ENCODE measurements around the gene ADGRE1.

DNA sequence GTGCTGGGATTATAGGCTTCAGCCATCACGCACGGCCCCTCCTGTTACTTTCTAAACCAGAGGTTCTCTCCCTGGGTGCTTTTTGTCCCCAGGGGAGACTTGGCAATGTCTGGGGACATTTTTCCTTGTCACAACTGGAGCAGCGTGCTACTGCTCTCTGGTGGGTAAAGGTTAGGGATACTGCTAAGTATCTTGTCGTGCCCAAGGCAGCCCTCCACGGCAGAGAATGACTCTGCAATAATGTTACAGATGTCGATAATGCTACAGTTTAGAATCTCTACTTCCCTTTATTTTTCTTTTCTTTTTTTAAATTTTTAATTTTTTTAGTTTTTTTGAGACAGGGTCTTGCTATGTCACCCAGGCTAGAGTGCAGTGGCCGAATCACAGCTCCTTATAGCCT lies 38.0 kb downstream of the ADGRE1 start:
- TF ChIP-seq, protein P1, sequence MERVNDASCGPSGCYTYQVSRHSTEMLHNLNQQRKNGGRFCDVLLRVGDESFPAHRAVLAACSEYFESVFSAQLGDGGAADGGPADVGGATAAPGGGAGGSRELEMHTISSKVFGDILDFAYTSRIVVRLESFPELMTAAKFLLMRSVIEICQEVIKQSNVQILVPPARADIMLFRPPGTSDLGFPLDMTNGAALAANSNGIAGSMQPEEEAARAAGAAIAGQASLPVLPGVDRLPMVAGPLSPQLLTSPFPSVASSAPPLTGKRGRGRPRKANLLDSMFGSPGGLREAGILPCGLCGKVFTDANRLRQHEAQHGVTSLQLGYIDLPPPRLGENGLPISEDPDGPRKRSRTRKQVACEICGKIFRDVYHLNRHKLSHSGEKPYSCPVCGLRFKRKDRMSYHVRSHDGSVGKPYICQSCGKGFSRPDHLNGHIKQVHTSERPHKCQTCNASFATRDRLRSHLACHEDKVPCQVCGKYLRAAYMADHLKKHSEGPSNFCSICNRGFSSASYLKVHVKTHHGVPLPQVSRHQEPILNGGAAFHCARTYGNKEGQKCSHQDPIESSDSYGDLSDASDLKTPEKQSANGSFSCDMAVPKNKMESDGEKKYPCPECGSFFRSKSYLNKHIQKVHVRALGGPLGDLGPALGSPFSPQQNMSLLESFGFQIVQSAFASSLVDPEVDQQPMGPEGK (CRISPR knock-in tag; IDR thresholded peaks at IDR 0.05; ENCODE audit: borderline replicate concordance): no peak
- TF ChIP-seq ZFP30 (CRISPR knock-in tag; IDR thresholded peaks at IDR 0.05): no peak
- no peak for TF ChIP-seq PPARA (CRISPR knock-in tag; IDR thresholded peaks at IDR 0.05; ENCODE audit: borderline replicate concordance)
- TF ChIP-seq BACH2 (CRISPR knock-in tag; IDR thresholded peaks at IDR 0.05; ENCODE audit: borderline replicate concordance): no peak
- TF ChIP-seq, protein P2, sequence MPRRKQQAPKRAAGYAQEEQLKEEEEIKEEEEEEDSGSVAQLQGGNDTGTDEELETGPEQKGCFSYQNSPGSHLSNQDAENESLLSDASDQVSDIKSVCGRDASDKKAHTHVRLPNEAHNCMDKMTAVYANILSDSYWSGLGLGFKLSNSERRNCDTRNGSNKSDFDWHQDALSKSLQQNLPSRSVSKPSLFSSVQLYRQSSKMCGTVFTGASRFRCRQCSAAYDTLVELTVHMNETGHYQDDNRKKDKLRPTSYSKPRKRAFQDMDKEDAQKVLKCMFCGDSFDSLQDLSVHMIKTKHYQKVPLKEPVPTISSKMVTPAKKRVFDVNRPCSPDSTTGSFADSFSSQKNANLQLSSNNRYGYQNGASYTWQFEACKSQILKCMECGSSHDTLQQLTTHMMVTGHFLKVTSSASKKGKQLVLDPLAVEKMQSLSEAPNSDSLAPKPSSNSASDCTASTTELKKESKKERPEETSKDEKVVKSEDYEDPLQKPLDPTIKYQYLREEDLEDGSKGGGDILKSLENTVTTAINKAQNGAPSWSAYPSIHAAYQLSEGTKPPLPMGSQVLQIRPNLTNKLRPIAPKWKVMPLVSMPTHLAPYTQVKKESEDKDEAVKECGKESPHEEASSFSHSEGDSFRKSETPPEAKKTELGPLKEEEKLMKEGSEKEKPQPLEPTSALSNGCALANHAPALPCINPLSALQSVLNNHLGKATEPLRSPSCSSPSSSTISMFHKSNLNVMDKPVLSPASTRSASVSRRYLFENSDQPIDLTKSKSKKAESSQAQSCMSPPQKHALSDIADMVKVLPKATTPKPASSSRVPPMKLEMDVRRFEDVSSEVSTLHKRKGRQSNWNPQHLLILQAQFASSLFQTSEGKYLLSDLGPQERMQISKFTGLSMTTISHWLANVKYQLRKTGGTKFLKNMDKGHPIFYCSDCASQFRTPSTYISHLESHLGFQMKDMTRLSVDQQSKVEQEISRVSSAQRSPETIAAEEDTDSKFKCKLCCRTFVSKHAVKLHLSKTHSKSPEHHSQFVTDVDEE (CRISPR knock-in tag; IDR thresholded peaks at IDR 0.05): no peak
- no peak for TF ChIP-seq ZNF8 (CRISPR knock-in tag; IDR thresholded peaks at IDR 0.05)
- no peak for TF ChIP-seq ARNTL (CRISPR knock-in tag; IDR thresholded peaks at IDR 0.05; ENCODE audit: borderline replicate concordance, low read depth)
- no peak for TF ChIP-seq TOX (CRISPR knock-in tag; IDR thresholded peaks at IDR 0.05; ENCODE audit: borderline replicate concordance)
- no peak for TF ChIP-seq RARB (CRISPR knock-in tag; IDR thresholded peaks at IDR 0.05)
- no peak for TF ChIP-seq TCF4 (CRISPR knock-in tag; IDR thresholded peaks at IDR 0.05; ENCODE audit: borderline replicate concordance)
- no peak for TF ChIP-seq SNAI2 (CRISPR knock-in tag; IDR thresholded peaks at IDR 0.05)
- TF ChIP-seq ZFP3 (CRISPR knock-in tag; IDR thresholded peaks at IDR 0.05): no peak
- no peak for TF ChIP-seq CSDC2 (CRISPR knock-in tag; IDR thresholded peaks at IDR 0.05)
- no peak for TF ChIP-seq ESRRG (CRISPR knock-in tag; IDR thresholded peaks at IDR 0.05)

All from SK-N-SH treated with all-trans-retinoic acid at 6 μM for 48 hours (cell line).